ENCODE data around the gene MAOB. TPM values are rescaled to one million over a fixed set of nuclear protein-coding genes. Genes with fewer than 3 reads are reported as not detected.
A peak's percentile ranks its signal among the peaks of the same experiment; 100 is the strongest.
"Not testable (repeated sequence)": the region's sequence is repeated elsewhere in the genome, so short reads cannot be mapped to it uniquely, and the experiment has no call there.

Gene MAOB
- total RNA-seq (2013) = 0.06 TPM
- not detected for polyA plus RNA-seq
- not detected in 2 replicates for polyA minus RNA-seq
- total RNA-seq = 0 to 0.46 (median 0) reads per million in 11 experiments

GRCh38 chrX:43882294-43882681 is at the start of gene MAOB:
TSS of gene MAOB (minus strand) at chrX:43882450. CDS start at chrX:43882299, 151 bp downstream.
- TF ChIP-seq, protein P1, sequence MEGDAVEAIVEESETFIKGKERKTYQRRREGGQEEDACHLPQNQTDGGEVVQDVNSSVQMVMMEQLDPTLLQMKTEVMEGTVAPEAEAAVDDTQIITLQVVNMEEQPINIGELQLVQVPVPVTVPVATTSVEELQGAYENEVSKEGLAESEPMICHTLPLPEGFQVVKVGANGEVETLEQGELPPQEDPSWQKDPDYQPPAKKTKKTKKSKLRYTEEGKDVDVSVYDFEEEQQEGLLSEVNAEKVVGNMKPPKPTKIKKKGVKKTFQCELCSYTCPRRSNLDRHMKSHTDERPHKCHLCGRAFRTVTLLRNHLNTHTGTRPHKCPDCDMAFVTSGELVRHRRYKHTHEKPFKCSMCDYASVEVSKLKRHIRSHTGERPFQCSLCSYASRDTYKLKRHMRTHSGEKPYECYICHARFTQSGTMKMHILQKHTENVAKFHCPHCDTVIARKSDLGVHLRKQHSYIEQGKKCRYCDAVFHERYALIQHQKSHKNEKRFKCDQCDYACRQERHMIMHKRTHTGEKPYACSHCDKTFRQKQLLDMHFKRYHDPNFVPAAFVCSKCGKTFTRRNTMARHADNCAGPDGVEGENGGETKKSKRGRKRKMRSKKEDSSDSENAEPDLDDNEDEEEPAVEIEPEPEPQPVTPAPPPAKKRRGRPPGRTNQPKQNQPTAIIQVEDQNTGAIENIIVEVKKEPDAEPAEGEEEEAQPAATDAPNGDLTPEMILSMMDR (IDR thresholded peaks at IDR 0.05) = no peak
- Histone ChIP-seq H4K20me1 (ENCODE audit: insufficient read depth, low read length) (no peaks in the 10 kb centered on the region), H3K9ac (ENCODE audit: insufficient read depth, low read length, poor library complexity, severe bottlenecking) (no peak within 1 kb of the TSS), H3K4me2 (replicated peaks; ENCODE audit: extremely low read depth, low read length, poor library complexity, severe bottlenecking) (no peak within 1 kb of the TSS), H2AFZ (ENCODE audit: insufficient read depth, low read depth, low read length, poor library complexity, severe bottlenecking) (no peak within 1 kb of the TSS), H3K4me3 (replicated peaks in 1 of 3; ENCODE audit: low read depth in 2 of 3, low read length in 3 of 3) (no peak within 1 kb of the TSS), H3K36me3 (replicated peaks in 1 of 2; ENCODE audit: control insufficient read depth in 1 of 2, insufficient read depth in 2 of 2, low read length in 2 of 2) (no peaks in the 10 kb centered on the region), H3K27me3 (ENCODE audit: control insufficient read depth in 2 of 2, insufficient read depth in 2 of 2, low read length in 2 of 2) (peaks cover 11 to 14% of the 10 kb centered on the region in 2 donors), H3K9me3 (replicated peaks in 1 of 2; ENCODE audit: control insufficient read depth in 1 of 2, insufficient read depth in 1 of 2, low read length in 2 of 2) (no peaks in the 10 kb centered on the region), H3K4me1 (ENCODE audit: control insufficient read depth in 1 of 2, insufficient read depth in 2 of 2, low read length in 2 of 2) (no peaks in the 10 kb centered on the region), H3K27ac (ENCODE audit: low read depth in 1 of 2, low read length in 2 of 2) (no peak within 1 kb of the TSS), H3K79me2 (ENCODE audit: insufficient read depth, low read length) (no peaks in the 10 kb centered on the region)
- peak within 1 kb of the TSS in 1 of 2 donors; percentile 70 for H3K4me3 Mint-ChIP-seq
- peaks cover 0 to 2% (median 0%) of the 10 kb centered on the region in 7 donors for H3K9me3 Mint-ChIP-seq
- H3K27me3 Mint-ChIP-seq (ENCODE audit: low read depth in 3 of 3) = peaks cover 12 to 30% (median 26%) of the 10 kb centered on the region in 3 donors
- under 1% methylated on average over 23 of the region's 36 CpGs for WGBS (ENCODE audit: insufficient coverage)
- no peaks in the 10 kb centered on the region for H3K36me3 Mint-ChIP-seq
- no peak within 1 kb of the TSS for H3K27ac Mint-ChIP-seq
- intact Hi-C loops (cut with micrococcal nuclease) = no loop called here
- H3K4me1 Mint-ChIP-seq = peaks cover 2% of the 10 kb centered on the region
- DNase-seq = no peak

GRCh38 chrX:43922032-43922431 is 39.8 kb upstream of the MAOB start:
- not testable (repeated sequence) for H3K4me1 Mint-ChIP-seq, H3K36me3 Mint-ChIP-seq
- WGBS (ENCODE audit: insufficient coverage) = no CpG with 5 or more reads among the region's 3 CpGs

DNA sequence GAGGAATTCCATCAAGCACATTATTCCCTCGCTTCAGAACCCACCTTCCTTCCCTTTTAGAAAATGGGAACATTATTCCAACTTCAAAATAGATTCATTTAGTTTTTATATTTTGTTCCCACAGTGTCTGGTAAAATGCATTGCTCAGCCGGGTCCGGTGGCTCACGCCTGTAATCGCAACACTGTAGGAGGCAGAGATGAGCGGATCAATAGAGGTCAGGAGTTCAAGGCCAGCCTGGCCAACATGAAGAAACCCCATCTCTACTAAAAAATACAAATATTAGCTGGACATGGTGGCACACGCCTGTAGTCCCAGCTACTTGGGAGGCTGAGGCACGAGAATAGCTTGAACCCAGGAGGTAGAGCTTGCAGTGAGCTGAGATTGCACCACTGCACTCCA is 28.5 kb upstream of the MAOB start:
- H3K36me3 ChIP-seq (replicated peaks in 1 of 2; ENCODE audit: control insufficient read depth in 1 of 2, insufficient read depth in 2 of 2, low read length in 2 of 2); H3K79me2 ChIP-seq (ENCODE audit: insufficient read depth, low read length); H3K9me3 Mint-ChIP-seq; H3K9me3 ChIP-seq (replicated peaks in 1 of 2; ENCODE audit: control insufficient read depth in 1 of 2, insufficient read depth in 1 of 2, low read length in 2 of 2); H3K9ac ChIP-seq (ENCODE audit: insufficient read depth, low read length, poor library complexity, severe bottlenecking); H4K20me1 ChIP-seq (ENCODE audit: insufficient read depth, low read length); H3K4me1 Mint-ChIP-seq; H3K27ac ChIP-seq (ENCODE audit: low read depth in 1 of 2, low read length in 2 of 2); H3K36me3 Mint-ChIP-seq; intact Hi-C loops (cut with micrococcal nuclease); H3K4me1 ChIP-seq (ENCODE audit: control insufficient read depth in 1 of 2, insufficient read depth in 2 of 2, low read length in 2 of 2); H3K27me3 ChIP-seq (ENCODE audit: control insufficient read depth in 2 of 2, insufficient read depth in 2 of 2, low read length in 2 of 2); H3K4me3 Mint-ChIP-seq; H3K27ac Mint-ChIP-seq; H3K4me3 ChIP-seq (replicated peaks in 1 of 3; ENCODE audit: low read depth in 2 of 3, low read length in 3 of 3); DNase-seq; H3K4me2 ChIP-seq (replicated peaks; ENCODE audit: extremely low read depth, low read length, poor library complexity, severe bottlenecking); H3K27me3 Mint-ChIP-seq (ENCODE audit: low read depth in 3 of 3); H2AFZ ChIP-seq (ENCODE audit: insufficient read depth, low read depth, low read length, poor library complexity, severe bottlenecking): not testable (repeated sequence)
- no CpG with 5 or more reads among the region's 8 CpGs for WGBS (ENCODE audit: insufficient coverage)

More at GRCh38 chrX:43922032-43922431, 39.8 kb upstream of the MAOB start:
- H3K36me3 ChIP-seq (replicated peaks in 1 of 2; ENCODE audit: control insufficient read depth in 1 of 2, insufficient read depth in 2 of 2, low read length in 2 of 2); H3K4me3 Mint-ChIP-seq; H3K9me3 ChIP-seq (replicated peaks in 1 of 2; ENCODE audit: control insufficient read depth in 1 of 2, insufficient read depth in 1 of 2, low read length in 2 of 2); H3K27me3 ChIP-seq (ENCODE audit: control insufficient read depth in 2 of 2, insufficient read depth in 2 of 2, low read length in 2 of 2); H4K20me1 ChIP-seq (ENCODE audit: insufficient read depth, low read length); H3K79me2 ChIP-seq (ENCODE audit: insufficient read depth, low read length); H3K4me2 ChIP-seq (replicated peaks; ENCODE audit: extremely low read depth, low read length, poor library complexity, severe bottlenecking); H2AFZ ChIP-seq (ENCODE audit: insufficient read depth, low read depth, low read length, poor library complexity, severe bottlenecking); H3K9ac ChIP-seq (ENCODE audit: insufficient read depth, low read length, poor library complexity, severe bottlenecking); intact Hi-C loops (cut with micrococcal nuclease); H3K4me3 ChIP-seq (replicated peaks in 1 of 3; ENCODE audit: low read depth in 2 of 3, low read length in 3 of 3); H3K27ac ChIP-seq (ENCODE audit: low read depth in 1 of 2, low read length in 2 of 2); DNase-seq; H3K4me1 ChIP-seq (ENCODE audit: control insufficient read depth in 1 of 2, insufficient read depth in 2 of 2, low read length in 2 of 2): not testable (repeated sequence)
- H3K27ac Mint-ChIP-seq = peak overlapping the region in 1 of 7 donors; percentile 23
- H3K9me3 Mint-ChIP-seq = peaks cover 3 to 25% (median 7%) of the 10 kb centered on the region in 7 donors
- H3K27me3 Mint-ChIP-seq (ENCODE audit: low read depth in 3 of 3) = peaks cover 0 to 13% (median 1%) of the 10 kb centered on the region in 3 donors

Measured in CD14-positive monocyte (primary cell).